HG03575 (cell line): ENCODE data around the gene COQ4.

Experiments
- ATAC-seq: cut with Tn5 transposase; IDR thresholded peaks from one replicate; pipeline ENCODE4 v1.9.1; 2021; ENCODE audit not compliant: unreplicated experiment, insufficient number of reproducible peaks, low FRiP score; ENCODE audit errors: extremely low read depth

COQ4 gene

GRCh38 chr9:128297221-128297773 lies 25.3 kb upstream of the COQ4 start:
- ATAC-seq: no peak

DNA sequence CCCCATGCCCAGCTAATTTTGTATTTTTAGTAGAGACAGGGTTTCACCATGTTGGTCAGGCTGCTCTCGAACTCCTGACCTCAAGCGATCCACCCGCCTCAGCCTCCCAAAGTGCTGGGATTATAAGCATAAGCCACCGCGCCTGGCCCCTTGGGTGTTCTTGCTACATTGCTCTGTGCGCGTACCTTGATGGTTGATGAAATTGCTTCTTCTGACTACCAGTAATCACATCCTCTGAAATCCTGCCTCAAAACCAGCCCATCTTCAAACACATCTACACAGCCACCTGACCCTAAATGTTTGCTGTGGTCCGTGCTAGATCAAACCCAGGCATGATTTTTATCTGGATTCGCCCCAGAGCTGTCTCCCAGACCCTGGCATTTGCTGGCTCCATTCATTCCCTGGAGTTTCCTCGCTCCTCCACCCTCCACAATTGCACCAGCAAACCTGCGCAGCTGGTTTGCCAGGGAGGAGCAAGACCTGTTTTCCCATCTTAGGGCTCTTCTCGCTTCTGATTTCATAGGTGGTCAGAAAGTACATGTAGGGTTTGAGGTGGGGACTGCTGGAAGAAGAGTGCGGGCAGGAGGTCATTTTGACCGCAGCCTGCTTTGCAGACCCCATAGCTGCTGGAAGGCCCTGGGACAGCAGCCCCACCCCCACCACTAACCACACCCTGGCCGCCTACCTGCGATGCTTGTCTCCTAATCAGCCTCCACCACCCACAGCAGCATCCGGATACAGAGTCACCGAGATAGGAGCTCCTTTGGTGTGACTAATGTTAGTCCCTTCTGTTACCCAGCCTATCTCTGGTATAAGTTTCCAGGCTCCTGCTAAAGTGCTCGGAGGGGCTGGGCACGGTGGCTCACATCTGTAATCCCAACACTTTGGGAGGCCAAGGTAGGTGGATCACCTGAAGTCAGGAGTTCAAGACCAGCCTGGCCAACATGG lies 23.8 kb upstream of the COQ4 start:
- no peak for ATAC-seq

GRCh38 chr9:128304136-128304970 lies 18.3 kb upstream of the COQ4 start:
- ATAC-seq: no peak

- ATAC-seq: no peak
These were observed 17.7 kb upstream of the COQ4 start for GRCh38 chr9:128304971-128305288.

DNA sequence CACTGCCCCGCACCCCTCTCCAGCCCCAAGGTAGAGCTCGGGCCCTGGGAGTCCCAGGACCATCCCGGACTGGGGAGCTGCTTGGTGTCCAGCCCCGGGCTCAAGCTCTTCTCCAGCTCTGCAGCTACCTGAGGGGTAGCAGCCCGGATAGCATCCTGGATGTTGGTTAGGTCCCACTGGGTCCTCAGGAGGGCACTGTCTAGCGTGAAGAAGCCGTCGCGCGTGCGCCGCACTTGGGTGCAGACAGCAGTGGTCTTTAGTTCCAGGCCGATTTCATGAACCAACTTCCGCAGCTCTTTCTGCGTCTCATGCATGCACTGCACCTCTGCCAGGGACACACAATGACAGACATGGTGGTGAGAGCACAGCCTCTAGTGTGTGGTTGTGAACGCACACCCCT lies 13.1 kb upstream of the COQ4 start:
- ATAC-seq: no peak

- ATAC-seq: no peak
These were observed 12.2 kb upstream of the COQ4 start for GRCh38 chr9:128310461-128310860.

- no peak for ATAC-seq
These were observed 7.9 kb upstream of the COQ4 start for GRCh38 chr9:128314697-128315096.

- no peak for ATAC-seq
These were observed 6.2 kb upstream of the COQ4 start for GRCh38 chr9:128316421-128316820.

GRCh38 chr9:128317629-128318028 lies 5.0 kb upstream of the COQ4 start:
- no peak for ATAC-seq

- ATAC-seq: no peak
These were observed 1.3 kb upstream of the COQ4 start for GRCh38 chr9:128321343-128321742.

GRCh38 chr9:128321879-128322403 lies 698 bp upstream of the COQ4 start:
- ATAC-seq: no peak

DNA sequence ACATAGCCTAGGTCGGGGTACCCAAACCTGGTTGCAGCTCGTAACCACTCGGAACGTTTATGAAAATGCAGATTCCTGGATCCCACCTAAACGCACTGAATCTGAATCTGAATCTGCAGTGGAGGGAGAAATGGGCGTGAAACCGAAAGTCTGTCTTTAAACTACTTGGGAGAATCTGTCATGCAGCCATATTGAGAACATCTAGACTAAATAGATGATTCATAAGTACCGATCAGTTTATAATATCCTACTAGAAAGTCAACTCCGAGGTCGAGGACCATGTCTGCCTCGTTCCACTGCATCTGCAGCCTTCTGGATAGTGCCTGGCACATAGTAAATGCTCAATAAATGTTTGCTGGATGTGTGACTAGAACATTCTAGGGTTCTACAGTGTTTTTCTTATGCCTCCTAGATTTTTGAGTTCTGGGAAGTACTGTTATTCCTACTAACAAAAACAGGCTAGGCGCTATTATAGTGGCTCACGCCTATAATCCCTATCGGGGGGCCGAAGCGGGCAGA lies 632 bp downstream of the COQ4 start:
- ATAC-seq: no peak

DNA sequence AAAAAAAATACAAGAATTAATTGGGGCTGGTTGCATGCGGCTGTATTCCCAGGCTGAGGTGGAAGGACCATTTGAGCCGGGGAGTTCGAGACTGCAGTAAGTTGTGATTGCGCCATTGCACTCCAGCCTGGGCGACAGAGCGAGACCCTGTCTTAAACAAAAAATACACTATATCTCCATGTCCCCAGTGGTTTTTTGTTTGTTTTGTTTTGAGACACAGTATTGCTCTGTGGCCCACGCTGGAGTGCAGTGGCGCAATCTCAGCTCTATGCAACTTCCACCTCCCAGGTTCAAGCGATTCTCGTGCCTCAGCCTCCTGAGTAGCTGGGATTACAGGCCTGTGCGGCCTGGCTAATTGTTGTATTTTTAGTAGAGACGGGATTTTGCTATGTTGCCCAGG lies 1.2 kb downstream of the COQ4 start:
- no peak for ATAC-seq

DNA sequence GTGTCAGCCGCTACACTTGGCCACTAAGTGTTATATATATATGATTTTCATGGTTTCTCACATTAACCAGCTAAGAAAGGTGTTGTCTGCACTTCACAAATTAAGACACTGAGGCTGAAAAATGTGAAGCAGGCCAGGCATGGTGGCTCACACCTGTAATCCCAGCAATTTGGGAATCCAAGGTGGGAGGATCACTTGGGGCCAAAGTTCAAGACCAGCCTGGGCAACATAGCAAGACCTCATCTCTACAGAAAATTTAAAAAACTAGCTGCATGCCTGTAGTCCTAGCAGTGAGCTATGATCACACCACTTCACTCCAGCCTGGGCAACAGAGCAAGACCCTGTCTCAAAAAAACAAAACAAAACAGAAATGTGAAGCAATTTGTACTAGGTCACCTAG lies 1.8 kb downstream of the COQ4 start:
- ATAC-seq: no peak

- no peak for ATAC-seq
These were observed 3.0 kb downstream of the COQ4 start for GRCh38 chr9:128325629-128326028.

GRCh38 chr9:128333451-128333869 lies 10.8 kb downstream of the COQ4 start:
- no peak for ATAC-seq

- no peak for ATAC-seq
These were observed 12.5 kb downstream of the COQ4 start for GRCh38 chr9:128335161-128335560.

DNA sequence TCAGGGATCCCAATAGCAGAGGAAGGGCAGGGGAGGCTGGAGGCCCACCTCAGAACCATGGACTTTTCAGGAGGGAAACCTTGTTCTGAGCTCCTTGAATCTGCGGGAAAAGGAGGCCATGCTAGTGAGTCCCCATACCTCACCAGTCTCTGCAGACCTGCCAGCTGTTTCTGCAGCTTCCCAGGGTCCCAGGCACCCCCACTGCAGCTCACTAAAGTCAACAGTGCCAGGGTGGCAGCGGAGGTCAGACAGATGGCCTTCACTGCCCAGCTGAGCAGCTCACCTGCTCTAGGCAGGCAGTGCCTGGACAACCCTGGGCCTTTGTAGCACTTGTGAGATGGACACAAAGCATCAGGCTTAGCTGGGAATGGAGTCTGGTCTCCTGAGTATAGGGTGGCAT lies 13.3 kb downstream of the COQ4 start:
- no peak for ATAC-seq

DNA sequence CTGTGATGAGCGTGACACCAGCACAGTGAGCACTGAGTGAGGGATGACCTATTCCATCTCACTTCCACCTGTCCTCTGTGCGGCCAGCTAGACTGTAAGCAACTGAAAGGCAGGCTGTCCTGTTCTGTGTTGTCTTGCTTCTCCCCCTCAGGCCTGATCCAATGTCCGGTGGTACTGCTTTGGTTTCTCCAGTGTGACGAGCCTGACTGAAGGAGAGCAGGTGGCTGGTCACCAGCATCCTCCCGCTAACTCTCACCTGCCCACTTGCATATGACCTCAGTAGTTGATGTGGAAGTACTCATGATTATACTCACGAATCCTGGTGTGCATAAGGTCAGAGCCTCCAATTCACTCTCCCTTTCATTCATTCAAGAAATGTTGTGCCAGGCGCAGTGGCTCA lies 15.3 kb downstream of the COQ4 start:
- ATAC-seq: no peak
